GM21786 (cell line): ENCODE data around the gene FGF18.
"Not testable (repeated sequence)": the region's sequence is repeated elsewhere in the genome, so short reads cannot be mapped to it uniquely, and the experiment has no call there.

ENCODE experiments used
- ATAC-seq: cut with Tn5 transposase; IDR thresholded peaks from one replicate; pipeline ENCODE4 v1.9.1; 2021; ENCODE audit not compliant: unreplicated experiment

FGF18 gene

DNA sequence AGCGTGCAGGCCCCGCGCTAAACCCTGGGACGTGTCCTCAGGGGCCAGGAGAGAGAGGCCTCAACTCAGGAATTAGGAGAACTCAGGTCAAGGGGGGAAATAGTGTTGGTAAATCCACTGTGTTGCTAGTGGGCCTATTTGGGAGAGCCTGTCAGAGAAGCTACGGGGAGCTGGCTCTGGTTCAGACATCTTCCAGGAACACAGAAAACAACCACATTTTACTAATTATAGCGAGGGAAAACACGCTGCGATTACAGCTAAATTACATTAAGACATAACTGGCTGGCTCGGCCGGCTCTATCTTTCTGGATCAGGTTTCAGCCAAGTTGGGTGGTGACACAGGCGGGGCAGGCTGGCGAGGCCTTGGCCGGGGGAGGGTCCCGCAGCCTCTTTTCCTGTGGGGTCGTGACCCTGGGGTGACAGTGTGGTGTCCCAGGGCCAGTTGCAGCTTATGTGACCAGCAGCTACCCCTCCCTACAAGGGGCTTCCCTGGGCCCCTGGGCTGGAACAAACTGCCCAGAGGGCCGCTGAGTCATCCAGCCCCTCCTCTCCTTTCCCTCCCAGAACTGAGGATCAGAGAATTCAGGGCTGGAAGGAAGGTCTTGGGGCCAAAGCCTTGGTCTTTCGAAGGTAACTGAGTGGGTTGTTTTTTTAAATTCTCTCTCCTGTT is 75.1 kb downstream of the FGF18 start:
- no peak for ATAC-seq

DNA sequence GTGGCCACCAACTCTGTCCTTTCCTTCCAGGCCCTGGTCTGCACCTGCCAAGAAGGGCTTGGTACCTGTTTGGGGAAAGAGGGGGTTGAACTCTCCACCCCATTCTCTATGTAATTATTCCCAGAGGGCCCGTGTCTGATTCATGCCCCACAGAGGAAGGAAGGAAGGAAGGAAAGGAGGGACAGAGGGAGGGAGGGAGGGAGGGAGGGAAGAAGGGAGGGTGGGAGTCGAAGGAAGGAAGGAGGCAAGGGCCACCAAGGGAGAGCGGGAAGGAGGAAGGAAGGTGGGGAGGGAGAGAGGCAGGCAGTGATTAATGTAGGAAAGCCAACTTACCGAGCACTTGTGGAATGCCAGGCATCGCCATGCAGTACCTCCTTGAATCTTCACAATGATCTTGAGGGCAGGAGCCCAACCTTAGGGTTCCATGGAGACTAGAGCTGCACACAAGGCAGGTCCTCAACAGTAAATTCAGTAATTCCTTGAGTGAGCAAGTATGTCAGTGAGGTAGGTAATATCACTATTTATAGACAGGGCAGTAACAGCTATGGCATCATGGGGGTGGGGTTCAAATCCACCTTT is 75.8 kb downstream of the FGF18 start:
- ATAC-seq: no peak

DNA sequence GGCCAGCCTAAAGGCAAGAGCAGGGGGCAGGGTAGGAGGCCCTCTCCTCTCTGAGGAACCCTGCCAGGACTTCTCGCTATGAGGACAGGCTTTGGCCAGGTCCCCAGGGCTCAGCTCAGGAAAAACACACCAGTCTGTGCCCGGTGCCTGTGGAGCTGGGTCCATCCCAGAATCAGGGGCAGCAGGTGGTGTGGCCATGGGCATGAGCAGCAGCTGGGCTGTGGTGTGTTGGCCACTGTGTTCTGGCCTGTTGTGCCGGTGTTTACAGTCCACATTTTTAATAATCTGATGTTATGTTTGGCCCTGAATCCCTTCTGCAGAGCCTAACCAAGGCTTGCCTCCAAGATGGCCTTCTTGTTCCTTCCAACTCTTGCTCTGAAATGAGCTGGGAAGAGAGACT is 77.0 kb downstream of the FGF18 start:
- ATAC-seq: no peak

DNA sequence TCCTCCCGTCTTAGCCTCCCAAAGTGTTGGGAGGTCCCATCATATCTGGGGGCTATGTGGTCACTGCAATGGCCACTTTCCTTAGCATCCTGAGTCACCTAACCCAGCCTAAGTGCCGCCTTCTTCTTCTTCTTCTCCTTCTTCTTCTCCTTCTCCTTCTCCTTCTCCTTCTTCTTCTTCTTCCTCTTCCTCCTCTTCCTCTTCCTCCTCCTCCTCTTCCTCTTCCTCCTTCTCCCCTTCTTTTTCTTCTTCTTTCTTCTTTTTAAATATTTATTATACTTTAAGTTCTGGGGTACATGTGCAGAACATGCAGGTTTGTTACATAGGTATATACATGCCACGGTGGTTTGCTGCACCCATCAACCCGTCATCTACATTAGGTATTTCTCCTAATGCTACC is 78.0 kb downstream of the FGF18 start:
- ATAC-seq: not testable (repeated sequence)

DNA sequence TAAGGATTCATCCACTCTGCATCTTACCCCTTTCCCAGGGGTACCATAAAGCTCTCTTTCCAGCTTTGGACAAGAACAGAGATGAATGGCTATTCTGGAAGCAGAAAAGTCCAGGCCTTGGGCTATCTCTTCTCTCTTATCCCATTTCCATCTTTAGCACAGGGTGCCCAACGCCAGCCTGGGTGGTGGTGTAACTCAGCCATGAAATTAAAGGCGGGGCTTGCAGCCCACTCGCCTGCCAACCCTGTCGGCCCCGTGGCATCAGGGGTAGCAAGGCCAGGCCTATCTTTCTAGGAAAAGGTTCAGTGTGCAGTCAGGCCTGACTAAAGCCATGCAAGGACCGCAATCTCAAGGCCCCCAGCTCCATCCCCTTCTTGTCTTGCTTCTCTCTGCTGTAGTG is 78.7 kb downstream of the FGF18 start:
- no peak for ATAC-seq

DNA sequence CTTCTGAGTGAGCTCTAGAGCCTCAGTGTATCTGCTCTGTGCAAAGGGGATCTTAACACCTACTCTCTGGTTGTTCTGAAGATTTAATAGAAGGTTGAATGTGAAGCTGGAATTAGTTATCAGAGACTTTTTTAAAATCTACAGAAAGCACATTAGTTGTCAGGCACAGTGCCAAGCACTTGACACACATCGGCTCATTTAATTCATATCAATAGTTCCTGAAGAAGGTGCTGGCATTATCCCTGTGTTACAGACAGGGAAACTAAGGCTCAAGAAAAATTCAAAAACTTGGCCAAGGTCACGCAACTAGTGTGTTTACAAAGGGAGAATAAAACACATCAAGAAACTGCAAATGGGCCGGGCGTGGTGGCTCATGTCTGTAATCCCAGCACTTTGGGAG is 80.2 kb downstream of the FGF18 start:
- ATAC-seq: no peak

DNA sequence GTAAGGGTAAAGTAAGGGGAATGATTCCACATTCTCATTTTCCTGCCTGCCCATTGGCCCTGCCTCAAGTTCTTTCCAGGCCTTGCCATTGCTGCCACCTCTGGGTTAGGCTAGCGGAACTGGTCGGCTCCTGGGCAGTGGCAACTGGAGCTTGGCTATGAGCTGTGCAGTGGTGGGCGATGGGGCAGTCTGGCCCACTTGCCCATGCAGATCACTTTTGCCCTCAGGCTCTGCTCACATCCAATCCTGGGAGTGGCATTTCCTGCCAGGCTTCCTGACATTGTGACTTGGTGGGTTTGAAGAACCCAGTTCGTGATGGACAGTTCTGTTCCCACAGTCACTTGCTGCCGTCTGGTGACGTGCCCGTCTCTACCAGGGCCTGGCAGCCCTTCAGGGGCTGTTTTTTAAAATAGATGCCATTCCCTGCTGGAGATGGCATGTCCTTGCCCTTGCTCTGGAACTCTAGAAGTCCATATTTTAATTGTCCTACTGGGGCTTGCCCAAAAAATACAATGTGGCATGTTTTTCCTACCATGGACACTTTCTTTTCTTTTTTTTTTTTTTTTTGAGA is 86.1 kb downstream of the FGF18 start:
- no peak for ATAC-seq

DNA sequence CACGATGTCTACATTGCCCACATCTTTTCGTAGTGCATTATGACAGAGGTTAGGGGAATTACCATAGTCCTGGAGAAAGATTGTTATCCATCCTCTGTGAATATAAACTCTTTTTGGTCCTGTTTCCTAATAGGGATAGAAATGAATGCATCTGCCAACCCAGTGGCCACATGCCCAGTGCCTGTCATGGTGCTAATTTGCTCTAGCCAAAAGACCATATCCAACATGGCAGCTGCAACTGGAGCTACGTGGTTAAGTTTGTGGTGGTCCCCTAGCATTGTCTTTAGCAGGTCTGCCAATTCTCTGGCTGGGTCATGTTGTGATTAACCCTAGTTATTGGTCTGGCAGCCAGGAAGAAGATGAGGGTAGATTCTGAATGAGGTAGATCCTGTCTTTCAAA is 87.5 kb downstream of the FGF18 start:
- no peak for ATAC-seq
